Transverse colon (tissue), 3 donors: Measurements from ENCODE around the gene CYP2A7.
"Not testable (repeated sequence)": the region's sequence is repeated elsewhere in the genome, so short reads cannot be mapped to it uniquely, and the experiment has no call there.

Source experiments
- CTCF ChIP-seq, 5 experiments: fragments of 200-600 bp in 3 of 5; fragments of 450-650 bp in 2 of 5; sonication (generic) in 3 of 5; IDR thresholded peaks; 1 replicate in 2 of 5; 2 replicates in 3 of 5; pipeline ENCODE4 v1.5.1; 2016 to 2017; ENCODE audit warnings: antibody characterized with exemption in 5 of 5, inconsistent platforms in 3 of 5, mild to moderate bottlenecking in 2 of 5, moderate library complexity in 1 of 5
- POLR2A ChIP-seq: fragments of 450-650 bp; IDR thresholded peaks from one replicate; pipeline ENCODE4 v1.6.1; 2016; ENCODE audit warnings: antibody characterized with exemption, mild to moderate bottlenecking, moderate library complexity

- TF ChIP-seq CTCF (IDR thresholded peaks at IDR 0.05); POLR2A: not testable (repeated sequence)
These were observed 8.2 kb downstream of the CYP2A7 start for GRCh38 chr19:40873873-40874272.
